Measurements from ENCODE around the gene SCFD2. TPM values are rescaled to one million over a fixed set of nuclear protein-coding genes. Genes with fewer than 3 reads are reported as not detected.
A peak's percentile ranks its signal among the peaks of the same experiment; 100 is the strongest.

SCFD2 gene
- total and polyA plus RNA-seq, 2 experiments from 2014 or later, result 30.7 to 33.2 TPM

DNA sequence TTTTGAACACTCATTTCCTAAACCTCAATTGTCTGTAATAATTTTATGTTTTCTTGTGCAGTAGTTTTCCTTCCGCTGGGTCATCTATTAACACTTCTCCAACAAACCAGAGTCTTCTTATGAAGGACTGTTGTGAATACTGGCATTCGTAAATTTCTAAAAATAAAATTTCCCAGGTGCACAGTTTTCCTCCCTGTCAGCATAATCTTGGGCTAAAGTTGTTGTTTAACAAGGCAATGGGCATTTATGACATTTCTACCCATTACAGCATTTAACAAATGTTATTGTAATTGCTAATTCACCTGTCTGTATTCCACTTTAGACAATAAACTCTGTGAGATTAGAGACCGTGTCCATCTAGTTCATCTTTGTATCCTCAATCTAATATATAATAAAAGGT, 1.2 kb downstream of the SCFD2 start:
- no peaks in the 10 kb centered on the region for H3K36me3 ChIP-seq (ENCODE audit: low read depth)
- peak overlapping the region; percentile 76 for H3K9ac ChIP-seq
- H3F3A ChIP-seq (ENCODE audit: insufficient read depth), result peaks cover 8% of the 10 kb centered on the region; the same call in 1 of the 2 replicates
- H3K9me3 ChIP-seq (ENCODE audit: low read depth), result no peaks in the 10 kb centered on the region
- no peaks in the 10 kb centered on the region for H3K9me2 ChIP-seq (ENCODE audit: insufficient read depth)
- H3K4me3 ChIP-seq, result peak overlapping the region; percentile 89
- peaks cover 62% of the 10 kb centered on the region for H3K79me2 ChIP-seq (ENCODE audit: insufficient read depth)
- H3K27ac ChIP-seq, result no peak overlapping the region
- TF ChIP-seq EZH2phosphoT487 (IDR thresholded peaks at IDR 0.05; ENCODE audit: insufficient read depth, low read depth) (no peak), EZH2 (IDR thresholded peaks at IDR 0.05; ENCODE audit: insufficient read depth, poor library complexity, severe bottlenecking) (no peak)
- no peaks in the 10 kb centered on the region for H4K20me1 ChIP-seq (ENCODE audit: insufficient read depth)
- peak overlapping the region; percentile 95 for H3K4me2 ChIP-seq (ENCODE audit: unreplicated experiment)
- H2AFZ ChIP-seq, result peak overlapping the region; percentile 99
- in situ Hi-C loops (cut with MboI), result loop anchor here (25.0 kb wide), 1 partner anchor 352 kb away; no protein-coding TSS in a partner anchor
- H3K4me1 ChIP-seq (ENCODE audit: insufficient read depth), result peaks cover 32% of the 10 kb centered on the region
- H3K27me3 ChIP-seq (replicated peaks; ENCODE audit: insufficient read depth), result no peaks in the 10 kb centered on the region
- 32% methylated on average over 3 of the region's 3 CpGs for WGBS, 2 experiments (ENCODE audit: low coverage in 1 of 2, low lambda C conversion rate in 2 of 2, missing lambda C conversion rate in 2 of 2)
- no peak for DNase-seq

DNA sequence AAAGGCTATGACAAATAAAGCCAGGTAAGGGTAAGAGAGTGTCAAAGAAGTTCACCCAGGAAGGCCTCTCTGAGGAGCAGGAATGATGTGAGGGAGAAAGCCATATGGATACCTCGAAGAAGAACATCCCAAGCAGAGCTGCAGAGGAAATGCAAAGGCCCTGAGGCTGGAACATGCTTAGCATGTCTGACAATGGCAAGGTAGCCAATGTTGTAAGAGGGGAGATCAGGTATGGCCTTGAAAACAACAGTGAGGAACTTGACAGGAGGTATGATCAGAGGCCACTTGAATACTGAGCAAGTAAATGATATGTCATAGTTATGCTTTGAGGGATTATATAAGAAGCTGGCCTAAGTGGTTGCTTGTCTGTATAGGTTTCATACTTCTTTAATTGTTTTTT, 3.8 kb downstream of the SCFD2 start:
- peaks cover 87% of the 10 kb centered on the region for H3K79me2 ChIP-seq (ENCODE audit: insufficient read depth)
- no peaks in the 10 kb centered on the region for H4K20me1 ChIP-seq (ENCODE audit: insufficient read depth)
- H3F3A ChIP-seq (ENCODE audit: insufficient read depth), result peaks cover 14% of the 10 kb centered on the region; the same call in 1 of the 2 replicates
- H3K4me3 ChIP-seq, result peak overlapping the region; percentile 89
- TF ChIP-seq EZH2phosphoT487 (IDR thresholded peaks at IDR 0.05; ENCODE audit: insufficient read depth, low read depth) (no peak), EZH2 (IDR thresholded peaks at IDR 0.05; ENCODE audit: insufficient read depth, poor library complexity, severe bottlenecking) (no peak)
- 0 out of 2 replicates have a peak overlapping the region, but pooled peaks have one; percentile 1 for H2AFZ ChIP-seq
- no peaks in the 10 kb centered on the region for H3K9me3 ChIP-seq (ENCODE audit: low read depth)
- no peak overlapping the region for H3K27ac ChIP-seq
- H3K27me3 ChIP-seq (replicated peaks; ENCODE audit: insufficient read depth), result no peaks in the 10 kb centered on the region
- H3K36me3 ChIP-seq (ENCODE audit: low read depth), result no peaks in the 10 kb centered on the region
- in situ Hi-C loops (cut with MboI), result loop anchor here (25.0 kb wide), 1 partner anchor 350 kb away; no protein-coding TSS in a partner anchor
- 100% methylated on average over 1 of the region's 1 CpG for WGBS, 2 experiments (ENCODE audit: low coverage in 1 of 2, low lambda C conversion rate in 2 of 2, missing lambda C conversion rate in 2 of 2)
- no peaks in the 10 kb centered on the region for H3K9me2 ChIP-seq (ENCODE audit: insufficient read depth)
- peak overlapping the region; percentile 14; the same call in 1 of the 2 replicates for H3K9ac ChIP-seq
- no peak for DNase-seq
- peaks cover 47% of the 10 kb centered on the region for H3K4me1 ChIP-seq (ENCODE audit: insufficient read depth)
- peak overlapping the region; percentile 95 for H3K4me2 ChIP-seq (ENCODE audit: unreplicated experiment)

DNA sequence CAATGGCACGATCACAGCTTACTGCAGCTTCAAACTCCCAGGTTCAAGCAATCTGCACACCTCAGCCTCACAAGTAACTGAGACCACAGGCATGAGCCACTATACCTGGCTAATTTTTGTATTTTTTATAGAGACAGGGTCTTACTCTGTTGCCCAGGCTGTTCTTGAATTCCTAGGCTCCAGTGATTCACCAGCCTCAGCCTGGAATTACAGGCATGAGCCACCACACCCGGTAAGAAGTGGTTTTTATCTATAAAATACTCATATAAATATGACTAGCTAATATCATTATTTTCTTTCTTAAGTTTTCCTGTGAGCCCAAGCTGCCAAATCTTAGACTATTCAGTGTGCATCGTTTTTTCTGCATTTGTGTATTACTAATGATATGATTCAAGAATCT, 4.4 kb downstream of the SCFD2 start:
- H3K27ac ChIP-seq, result peak overlapping the region; percentile 0; the same call in 1 of the 2 replicates
- 53 to 57% methylated on average over 3 of the region's 3 CpGs for WGBS, 2 experiments (ENCODE audit: low coverage in 1 of 2, low lambda C conversion rate in 2 of 2, missing lambda C conversion rate in 2 of 2)
- no peaks in the 10 kb centered on the region for H3K36me3 ChIP-seq (ENCODE audit: low read depth)
- no peaks in the 10 kb centered on the region for H4K20me1 ChIP-seq (ENCODE audit: insufficient read depth)
- peaks cover 94% of the 10 kb centered on the region for H3K79me2 ChIP-seq (ENCODE audit: insufficient read depth)
- no peaks in the 10 kb centered on the region for H3K27me3 ChIP-seq (replicated peaks; ENCODE audit: insufficient read depth)
- peaks cover 14% of the 10 kb centered on the region; the same call in 1 of the 2 replicates for H3F3A ChIP-seq (ENCODE audit: insufficient read depth)
- H3K9ac ChIP-seq, result peak overlapping the region; percentile 14; the same call in 1 of the 2 replicates
- in situ Hi-C loops (cut with MboI), result loop anchor here (25.0 kb wide), 1 partner anchor 349 kb away; no protein-coding TSS in a partner anchor
- H3K4me2 ChIP-seq (ENCODE audit: unreplicated experiment), result peak overlapping the region; percentile 95
- peak; percentile 65 for DNase-seq
- H3K4me1 ChIP-seq (ENCODE audit: insufficient read depth), result peaks cover 47% of the 10 kb centered on the region
- H2AFZ ChIP-seq, result no peak overlapping the region
- H3K9me3 ChIP-seq (ENCODE audit: low read depth), result no peaks in the 10 kb centered on the region
- TF ChIP-seq EZH2phosphoT487 (IDR thresholded peaks at IDR 0.05; ENCODE audit: insufficient read depth, low read depth) (no peak), EZH2 (IDR thresholded peaks at IDR 0.05; ENCODE audit: insufficient read depth, poor library complexity, severe bottlenecking) (no peak)
- H3K9me2 ChIP-seq (ENCODE audit: insufficient read depth), result no peaks in the 10 kb centered on the region
- peak overlapping the region; percentile 89 for H3K4me3 ChIP-seq

DNA sequence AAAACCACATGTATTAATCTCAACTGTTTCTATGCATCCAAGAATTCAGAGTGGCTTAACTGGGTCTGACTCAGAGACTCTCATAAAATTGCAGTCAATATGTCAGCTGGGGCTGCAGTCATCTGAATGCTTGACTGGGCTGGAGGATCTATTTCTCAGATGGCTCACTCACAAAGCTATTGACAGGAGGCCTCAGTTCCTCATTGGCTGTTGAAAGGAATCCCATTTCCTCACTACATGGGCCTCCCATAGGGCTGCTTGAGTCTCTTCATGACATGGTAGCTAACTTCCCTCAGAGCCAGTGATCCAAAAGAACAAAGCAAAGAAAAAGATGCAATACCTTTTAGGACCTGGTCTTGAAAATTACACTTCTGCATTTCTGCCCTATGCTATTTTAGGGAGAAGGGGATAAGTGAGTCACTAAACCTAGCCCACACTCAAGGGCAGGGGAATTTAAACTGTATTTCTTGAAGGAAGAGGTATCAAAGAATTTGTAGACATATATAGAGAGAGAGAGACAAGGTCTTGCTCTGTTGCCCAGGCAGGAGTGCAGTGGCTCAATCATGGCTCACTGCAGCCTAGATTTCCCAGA, 9.8 kb downstream of the SCFD2 start:
- no peaks in the 10 kb centered on the region for H3K9me2 ChIP-seq (ENCODE audit: insufficient read depth)
- H3K4me3 ChIP-seq, result no peak overlapping the region
- H3K36me3 ChIP-seq (ENCODE audit: low read depth), result peaks cover 14% of the 10 kb centered on the region
- H3K9me3 ChIP-seq (ENCODE audit: low read depth), result no peaks in the 10 kb centered on the region
- peaks cover 99% of the 10 kb centered on the region for H3K79me2 ChIP-seq (ENCODE audit: insufficient read depth)
- H3F3A ChIP-seq (ENCODE audit: insufficient read depth), result peaks cover 6% of the 10 kb centered on the region; the same call in 1 of the 2 replicates
- in situ Hi-C loops (cut with MboI), result loop anchor here (25.0 kb wide), 1 partner anchor 344 kb away; no protein-coding TSS in a partner anchor
- TF ChIP-seq EZH2 (IDR thresholded peaks at IDR 0.05; ENCODE audit: insufficient read depth, poor library complexity, severe bottlenecking) (no peak), EZH2phosphoT487 (IDR thresholded peaks at IDR 0.05; ENCODE audit: insufficient read depth, low read depth) (no peak)
- H3K27me3 ChIP-seq (replicated peaks; ENCODE audit: insufficient read depth), result no peaks in the 10 kb centered on the region
- DNase-seq, result no peak
- H3K27ac ChIP-seq, result no peak overlapping the region
- H3K9ac ChIP-seq, result no peak overlapping the region
- peaks cover 24% of the 10 kb centered on the region for H3K4me1 ChIP-seq (ENCODE audit: insufficient read depth)
- no peak overlapping the region for H2AFZ ChIP-seq
- no peak overlapping the region for H3K4me2 ChIP-seq (ENCODE audit: unreplicated experiment)
- no peaks in the 10 kb centered on the region for H4K20me1 ChIP-seq (ENCODE audit: insufficient read depth)
